Suprapubic skin (tissue), 4 donors: ENCODE measurements around the gene NR1I2. TPM values are rescaled to one million over a fixed set of nuclear protein-coding genes. Genes with fewer than 3 reads are reported as not detected.

Source experiments
- DNase-seq, 2 donors: peaks; one replicate each; pipeline ENCODE4 v3.0.0-alpha.2; 2019; ENCODE audit warnings: low spot score in 2 of 2
- H3K27ac ChIP-seq: fragments of 200-600 bp; sonication (generic); one replicate; pipeline ENCODE4 v1.5.1; 2019
- H3K27me3 ChIP-seq: fragments of 200-600 bp; sonication (generic); one replicate; pipeline ENCODE4 v1.5.1; 2019
- H3K36me3 ChIP-seq: fragments of 200-600 bp; sonication (generic); one replicate; pipeline ENCODE4 v1.5.1; 2019
- H3K4me1 ChIP-seq: fragments of 200-600 bp; sonication (generic); one replicate; pipeline ENCODE4 v1.5.1; 2019
- H3K4me3 ChIP-seq: fragments of 200-600 bp; sonication (generic); one replicate; pipeline ENCODE4 v1.5.1; 2019; ENCODE audit warnings: mild to moderate bottlenecking
- H3K9me3 ChIP-seq: fragments of 200-600 bp; sonication (generic); one replicate; pipeline ENCODE4 v1.5.1; 2019
- EP300 ChIP-seq: sonication (generic); formaldehyde crosslinking; IDR thresholded peaks from one replicate; pipeline ENCODE4 v1.6.1; 2017; ENCODE audit warnings: antibody characterized with exemption
- POLR2A ChIP-seq, 2 donors: fragments of 450-650 bp; IDR thresholded peaks; one replicate each; pipeline ENCODE4 v1.6.1; 2017; ENCODE audit warnings: antibody characterized with exemption in 2 of 2, mild to moderate bottlenecking in 2 of 2, moderate library complexity in 2 of 2
- POLR2AphosphoS5 ChIP-seq, 3 donors: sonication (generic); formaldehyde crosslinking; IDR thresholded peaks; one replicate each; pipeline ENCODE4 v1.6.1; 2017; ENCODE audit warnings: antibody characterized with exemption in 3 of 3
- WGBS: methylation state at CpG from one replicate; pipeline ENCODE4 v1.1.5; 2018; 5-methylcytosine and 5-hydroxymethylcytosine counted together
- total RNA-seq, 4 donors: library from RNA; depleted of rRNA; stranded (reverse); fragments of >200 nt; gene quantifications; one replicate each; pipeline ENCODE4 v1.1.0, GENCODE V29; 2016
- TF ChIP-seq, protein P1 (sequence below), 2 donors: fragments of 200-600 bp in 1 of 2; fragments of 450-650 bp in 1 of 2; sonication (generic) in 1 of 2; IDR thresholded peaks; one replicate each; pipeline ENCODE4 v1.5.1; 2016 to 2019; ENCODE audit warnings: antibody characterized with exemption in 2 of 2, mild to moderate bottlenecking in 1 of 2, moderate library complexity in 1 of 2

The NR1I2 gene
- total RNA-seq, 4 donors from 2014 or later, result not detected

DNA sequence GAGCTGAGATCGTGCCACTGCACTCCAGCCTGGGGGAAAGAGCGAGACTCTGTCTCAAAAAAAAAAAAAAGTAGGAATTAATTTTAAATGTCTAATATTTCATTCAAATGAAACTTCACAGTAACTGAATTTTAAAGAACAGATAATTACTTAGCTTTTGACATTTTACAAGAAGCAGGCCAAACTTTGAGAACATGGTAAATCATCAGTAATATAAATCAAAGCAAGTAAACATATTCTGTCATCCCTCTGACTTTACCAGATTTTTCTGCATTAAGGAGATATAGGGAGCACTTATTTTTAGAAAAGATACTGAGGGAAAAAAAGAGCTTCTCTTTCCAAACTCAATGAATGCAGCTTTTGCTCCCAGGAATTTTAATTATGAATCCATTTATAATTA is 37.0 kb downstream of the NR1I2 start:
- Histone ChIP-seq H3K27ac (no peak overlapping the region), H3K9me3 (no peaks in the 10 kb centered on the region), H3K27me3 (peaks cover 5% of the 10 kb centered on the region), H3K36me3 (no peaks in the 10 kb centered on the region), H3K4me3 (no peak overlapping the region), H3K4me1 (no peaks in the 10 kb centered on the region)
- no peak for DNase-seq
- 76% methylated on average over 2 of the region's 2 CpGs for WGBS
- TF ChIP-seq EP300 (no peak), POLR2AphosphoS5 (IDR thresholded peaks at IDR 0.05) (no peak), POLR2A (IDR thresholded peaks at IDR 0.05) (no peak)
- TF ChIP-seq, protein P1, sequence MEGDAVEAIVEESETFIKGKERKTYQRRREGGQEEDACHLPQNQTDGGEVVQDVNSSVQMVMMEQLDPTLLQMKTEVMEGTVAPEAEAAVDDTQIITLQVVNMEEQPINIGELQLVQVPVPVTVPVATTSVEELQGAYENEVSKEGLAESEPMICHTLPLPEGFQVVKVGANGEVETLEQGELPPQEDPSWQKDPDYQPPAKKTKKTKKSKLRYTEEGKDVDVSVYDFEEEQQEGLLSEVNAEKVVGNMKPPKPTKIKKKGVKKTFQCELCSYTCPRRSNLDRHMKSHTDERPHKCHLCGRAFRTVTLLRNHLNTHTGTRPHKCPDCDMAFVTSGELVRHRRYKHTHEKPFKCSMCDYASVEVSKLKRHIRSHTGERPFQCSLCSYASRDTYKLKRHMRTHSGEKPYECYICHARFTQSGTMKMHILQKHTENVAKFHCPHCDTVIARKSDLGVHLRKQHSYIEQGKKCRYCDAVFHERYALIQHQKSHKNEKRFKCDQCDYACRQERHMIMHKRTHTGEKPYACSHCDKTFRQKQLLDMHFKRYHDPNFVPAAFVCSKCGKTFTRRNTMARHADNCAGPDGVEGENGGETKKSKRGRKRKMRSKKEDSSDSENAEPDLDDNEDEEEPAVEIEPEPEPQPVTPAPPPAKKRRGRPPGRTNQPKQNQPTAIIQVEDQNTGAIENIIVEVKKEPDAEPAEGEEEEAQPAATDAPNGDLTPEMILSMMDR (IDR thresholded peaks at IDR 0.05), result no peak

DNA sequence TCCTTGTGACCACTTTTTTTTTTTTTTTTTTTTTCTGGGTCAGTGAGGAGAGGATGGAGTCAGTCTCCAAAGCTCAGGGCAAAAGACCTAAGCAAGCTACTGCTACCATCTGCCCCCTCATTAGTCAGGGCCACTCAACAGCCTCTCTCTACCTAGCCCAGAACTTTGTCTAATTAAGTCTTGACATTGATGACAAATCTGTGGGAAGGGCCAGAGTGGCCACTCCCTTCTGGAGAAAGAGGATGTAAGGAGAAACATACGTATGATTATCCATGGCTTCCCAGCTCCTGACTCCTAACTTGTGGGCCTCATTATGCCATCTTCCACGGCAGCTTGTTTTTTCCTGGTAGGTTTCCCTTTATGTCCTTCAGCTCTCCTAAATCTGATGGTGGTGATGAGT is 37.9 kb downstream of the NR1I2 start:
- WGBS, result 48% methylated on average over 2 of the region's 2 CpGs

DNA sequence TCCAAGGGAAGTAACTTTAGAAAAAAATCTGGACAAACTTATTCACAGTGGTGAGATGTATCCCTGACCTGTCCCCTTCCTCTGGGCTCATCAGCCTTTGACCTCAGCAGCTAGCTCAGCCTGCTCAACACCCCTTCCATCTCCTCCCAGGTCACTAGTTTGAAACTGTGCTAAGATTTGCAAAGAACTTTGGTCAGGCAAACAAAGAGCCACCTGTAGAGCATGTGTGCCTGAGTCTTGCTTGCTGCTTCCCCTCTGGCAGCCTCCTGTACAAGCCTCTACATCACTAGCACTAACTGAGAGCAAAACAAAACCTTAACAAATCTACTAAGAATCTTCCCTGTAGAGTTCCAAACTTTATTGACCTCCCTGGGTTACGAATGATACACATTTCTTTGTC is 43.9 kb downstream of the NR1I2 start:
- TF ChIP-seq, protein P1 (IDR thresholded peaks at IDR 0.05), result no peak
- TF ChIP-seq POLR2AphosphoS5 (IDR thresholded peaks at IDR 0.05), result no peak
- TF ChIP-seq EP300, result no peak
- TF ChIP-seq POLR2A (IDR thresholded peaks at IDR 0.05), result no peak

More for the DNA sequence above, 37.9 kb downstream of the NR1I2 start:
- peaks cover 6% of the 10 kb centered on the region for H3K36me3 ChIP-seq
- H3K9me3 ChIP-seq, result no peaks in the 10 kb centered on the region
- TF ChIP-seq POLR2A (IDR thresholded peaks at IDR 0.05) (no peak), EP300 (no peak), POLR2AphosphoS5 (IDR thresholded peaks at IDR 0.05) (no peak)
- TF ChIP-seq, protein P1 (IDR thresholded peaks at IDR 0.05), result no peak
- no peak overlapping the region for H3K4me3 ChIP-seq
- H3K27me3 ChIP-seq, result peaks cover 5% of the 10 kb centered on the region
- H3K27ac ChIP-seq, result no peak overlapping the region
- H3K4me1 ChIP-seq, result no peaks in the 10 kb centered on the region
- no peak for DNase-seq

DNA sequence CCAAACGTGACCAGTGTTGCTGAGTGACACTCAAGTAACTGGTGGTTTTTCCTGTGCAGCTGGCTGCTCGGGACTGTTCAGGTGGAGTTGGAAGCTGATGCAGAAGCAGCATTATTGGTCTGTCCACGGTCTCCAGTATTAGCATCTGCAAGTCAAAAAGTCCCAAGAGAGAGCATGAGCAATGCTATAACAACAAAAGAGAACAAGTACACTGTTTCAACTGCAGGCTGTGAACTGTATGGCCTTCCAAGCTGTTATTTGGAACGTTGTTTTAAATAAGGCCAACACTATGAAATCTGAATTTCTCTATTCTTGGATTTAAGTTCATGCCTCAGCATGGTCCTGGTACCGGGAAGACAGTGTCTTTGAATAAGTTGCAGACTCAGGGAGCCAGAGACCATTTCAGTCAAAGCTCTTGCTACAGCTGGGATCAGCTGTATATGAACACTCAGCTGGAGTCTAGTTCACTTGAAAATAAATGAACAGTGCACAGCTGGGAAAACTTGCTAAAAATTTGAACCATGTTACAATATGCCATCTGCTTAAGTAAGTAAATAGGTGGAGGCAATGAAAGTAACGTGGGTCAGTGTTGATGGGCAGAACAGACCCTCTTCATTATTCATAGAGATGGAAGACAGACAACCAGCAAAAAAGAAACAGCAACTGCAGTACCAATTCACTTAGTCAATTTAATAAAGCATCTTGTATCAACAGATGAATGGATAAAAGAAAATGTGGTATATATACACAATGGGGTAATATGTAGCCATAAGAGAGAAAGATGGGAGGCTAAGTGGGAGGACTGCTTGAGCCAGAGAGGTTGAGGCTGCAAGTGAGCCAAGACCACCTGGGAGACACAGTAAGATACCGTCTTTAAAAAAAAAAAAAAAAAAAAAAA is 45.1 kb downstream of the NR1I2 start:
- Histone ChIP-seq H3K4me3 (no peak overlapping the region), H3K4me1 (no peaks in the 10 kb centered on the region), H3K9me3 (no peaks in the 10 kb centered on the region), H3K27ac (no peak overlapping the region), H3K36me3 (peaks cover 19% of the 10 kb centered on the region), H3K27me3 (no peaks in the 10 kb centered on the region)
- no peak for TF ChIP-seq EP300
- TF ChIP-seq, protein P1 (IDR thresholded peaks at IDR 0.05), result no peak
- no peak for TF ChIP-seq POLR2AphosphoS5 (IDR thresholded peaks at IDR 0.05)
- no peak for TF ChIP-seq POLR2A (IDR thresholded peaks at IDR 0.05)
- no peak for DNase-seq
- 82% methylated on average over 7 of the region's 7 CpGs for WGBS

More for the DNA sequence above, 43.9 kb downstream of the NR1I2 start:
- H3K9me3 ChIP-seq, result no peaks in the 10 kb centered on the region
- no peak overlapping the region for H3K4me3 ChIP-seq
- peaks cover 19% of the 10 kb centered on the region for H3K36me3 ChIP-seq
- H3K4me1 ChIP-seq, result no peaks in the 10 kb centered on the region
- no peak for DNase-seq
- H3K27ac ChIP-seq, result no peak overlapping the region
- 85% methylated on average over 1 of the region's 1 CpG for WGBS
- no peaks in the 10 kb centered on the region for H3K27me3 ChIP-seq

DNA sequence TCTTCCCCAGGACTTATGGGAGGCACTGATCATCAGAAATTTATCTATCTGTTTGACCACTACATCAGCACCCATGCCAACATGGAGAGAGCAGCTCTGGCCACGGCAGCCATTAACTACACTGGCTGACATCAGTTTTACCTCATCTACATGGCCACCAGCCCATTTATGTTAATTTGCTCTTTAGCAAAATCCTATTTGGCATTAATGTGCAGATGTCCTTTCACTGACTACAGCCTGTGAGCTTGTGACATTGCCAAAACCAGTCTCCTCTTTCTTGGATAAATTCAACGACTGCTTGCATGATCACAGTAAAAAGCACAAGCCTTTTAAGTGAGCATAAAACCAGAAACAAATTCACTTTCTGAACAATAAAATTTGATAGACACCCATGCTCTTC is 47.5 kb downstream of the NR1I2 start:
- WGBS, result 89% methylated on average over 2 of the region's 2 CpGs
- TF ChIP-seq EP300 (no peak), POLR2AphosphoS5 (IDR thresholded peaks at IDR 0.05) (no peak), POLR2A (IDR thresholded peaks at IDR 0.05) (no peak)
- TF ChIP-seq, protein P1 (IDR thresholded peaks at IDR 0.05), result no peak
- no peak overlapping the region for H3K27ac ChIP-seq
- H3K36me3 ChIP-seq, result peaks cover 19% of the 10 kb centered on the region
- no peaks in the 10 kb centered on the region for H3K9me3 ChIP-seq
- no peak for DNase-seq
- no peak overlapping the region for H3K4me3 ChIP-seq
- H3K27me3 ChIP-seq, result no peaks in the 10 kb centered on the region
- H3K4me1 ChIP-seq, result no peaks in the 10 kb centered on the region
